HepG2 (cell line): ENCODE measurements around the gene TBATA. TPM values are rescaled to one million over a fixed set of nuclear protein-coding genes. Genes with fewer than 3 reads are reported as not detected.
A peak's percentile ranks its signal among the peaks of the same experiment; 100 is the strongest.

Experiments
- ARHGAP35 ChIP-seq: sonication (generic); formaldehyde crosslinking; IDR thresholded peaks from 2 replicates; pipeline ENCODE4 v1.9.0; 2022; ENCODE audit warnings: mild to moderate bottlenecking, inconsistent platforms, moderate library complexity, missing genetic modification reagents, borderline replicate concordance
- ARID5B ChIP-seq: IDR thresholded peaks from 2 replicates; pipeline ENCODE4 v1.4.0; 2020; ENCODE audit warnings: mild to moderate bottlenecking, missing genetic modification reagents
- FOXO1 ChIP-seq: sonication (generic); formaldehyde crosslinking; IDR thresholded peaks from 2 replicates; pipeline ENCODE4 v1.4.0; 2020; ENCODE audit warnings: missing genetic modification reagents
- HNF4A ChIP-seq: sonication (generic); formaldehyde crosslinking; IDR thresholded peaks from 2 replicates; pipeline ENCODE4 v1.4.0; 2020; ENCODE audit warnings: missing genetic modification reagents
- MAZ ChIP-seq, 2 experiments: sonication (generic) in 1 of 2; formaldehyde crosslinking in 1 of 2; IDR thresholded peaks; 2 replicates each; pipeline versions ENCODE4 v1.5.0 to v1.6.1; 2012 to 2020; ENCODE audit warnings: low read depth in 2 of 2, mild to moderate bottlenecking in 2 of 2, borderline replicate concordance in 1 of 2, improper control_type of control experiment in 1 of 2, low read length in 1 of 2, missing genetic modification reagents in 1 of 2, moderate library complexity in 1 of 2
- RXRB ChIP-seq: IDR thresholded peaks from 2 replicates; pipeline ENCODE4 v1.6.1; 2016; ENCODE audit warnings: borderline replicate concordance, missing genetic modification reagents, missing compliant biosample characterization
- SCMH1 ChIP-seq: sonication (generic); formaldehyde crosslinking; IDR thresholded peaks from 2 replicates; pipeline ENCODE4 v1.9.0; 2021; ENCODE audit warnings: missing genetic modification reagents, mild to moderate bottlenecking, borderline replicate concordance
- SNAPC5 ChIP-seq: sonication (generic); formaldehyde crosslinking; IDR thresholded peaks from 2 replicates; pipeline ENCODE4 v1.8.1; 2023; ENCODE audit warnings: mild to moderate bottlenecking, missing genetic modification reagents, borderline replicate concordance
- SRSF9 ChIP-seq: fragments of 200-400 bp; formaldehyde crosslinking; IDR thresholded peaks from 2 replicates; pipeline ENCODE4 v1.6.1; 2018; ENCODE audit warnings: borderline replicate concordance, mild to moderate bottlenecking, low read depth, low read length; ENCODE audit not compliant: insufficient read depth, poor library complexity, severe bottlenecking
- TSC22D2 ChIP-seq: sonication (generic); formaldehyde crosslinking; IDR thresholded peaks from 2 replicates; pipeline ENCODE4 v1.5.1; 2020; ENCODE audit warnings: missing genetic modification reagents, mild to moderate bottlenecking, borderline replicate concordance
- ZBTB7B ChIP-seq: sonication (generic); formaldehyde crosslinking; IDR thresholded peaks from 2 replicates; pipeline ENCODE4 v1.4.0; 2020; ENCODE audit warnings: missing genetic modification reagents
- ZNF362 ChIP-seq: sonication (generic); formaldehyde crosslinking; IDR thresholded peaks from 2 replicates; pipeline ENCODE4 v1.4.0; 2020; ENCODE audit warnings: missing genetic modification reagents, mild to moderate bottlenecking, borderline replicate concordance
- ZNF766 ChIP-seq: sonication (generic); formaldehyde crosslinking; IDR thresholded peaks from 2 replicates; pipeline ENCODE4 v1.5.0; 2020; ENCODE audit warnings: missing genetic modification reagents, borderline replicate concordance
- polyA plus RNA-seq, 8 experiments: library from polyadenylated mRNA; depleted of rRNA in 3 of 8; stranded (reverse) in 7 of 8; unstranded in 1 of 8; fragments of >200 nt; fragmentation: Illumina TruSeq in 4 of 8; extraction: Trizol in 4 of 8; gene quantifications; 2 replicates each; pipeline versions ENCODE4 v1.2.1 to v1.2.3, GENCODE V29; 2011 to 2016; ENCODE audit warnings: low read depth in 4 of 8, missing spikeins in 1 of 8, mixed read lengths in 1 of 8; ENCODE audit not compliant: insufficient read depth in 1 of 8
- total RNA-seq, 5 experiments: library from RNA; depleted of rRNA; stranded (reverse); fragments of >200 nt; fragmentation: Illumina TruSeq; extraction: Trizol; gene quantifications; 2 replicates each; pipeline ENCODE4 v1.2.3, GENCODE V29; 2016; ENCODE audit warnings: low read depth in 1 of 5
- TF ChIP-seq, protein P1 (sequence below): sonication (generic); formaldehyde crosslinking; IDR thresholded peaks from 2 replicates; pipeline ENCODE4 v1.5.1; 2020; ENCODE audit warnings: missing genetic modification reagents, mild to moderate bottlenecking, borderline replicate concordance
- TF ChIP-seq, protein P2 (sequence below): sonication (generic); formaldehyde crosslinking; IDR thresholded peaks from 2 replicates; pipeline ENCODE4 v1.4.0; 2020; ENCODE audit warnings: missing genetic modification reagents
- TF ChIP-seq, protein P3 (sequence below): sonication (generic); formaldehyde crosslinking; IDR thresholded peaks from 2 replicates; pipeline ENCODE4 v1.5.1; 2020; ENCODE audit warnings: mild to moderate bottlenecking, moderate library complexity, missing genetic modification reagents

TBATA gene
- total and polyA plus RNA-seq, 2 of the 13 experiments (the other 11 are each of a cell fraction or from before 2014, with no cell fraction given): not detected

DNA sequence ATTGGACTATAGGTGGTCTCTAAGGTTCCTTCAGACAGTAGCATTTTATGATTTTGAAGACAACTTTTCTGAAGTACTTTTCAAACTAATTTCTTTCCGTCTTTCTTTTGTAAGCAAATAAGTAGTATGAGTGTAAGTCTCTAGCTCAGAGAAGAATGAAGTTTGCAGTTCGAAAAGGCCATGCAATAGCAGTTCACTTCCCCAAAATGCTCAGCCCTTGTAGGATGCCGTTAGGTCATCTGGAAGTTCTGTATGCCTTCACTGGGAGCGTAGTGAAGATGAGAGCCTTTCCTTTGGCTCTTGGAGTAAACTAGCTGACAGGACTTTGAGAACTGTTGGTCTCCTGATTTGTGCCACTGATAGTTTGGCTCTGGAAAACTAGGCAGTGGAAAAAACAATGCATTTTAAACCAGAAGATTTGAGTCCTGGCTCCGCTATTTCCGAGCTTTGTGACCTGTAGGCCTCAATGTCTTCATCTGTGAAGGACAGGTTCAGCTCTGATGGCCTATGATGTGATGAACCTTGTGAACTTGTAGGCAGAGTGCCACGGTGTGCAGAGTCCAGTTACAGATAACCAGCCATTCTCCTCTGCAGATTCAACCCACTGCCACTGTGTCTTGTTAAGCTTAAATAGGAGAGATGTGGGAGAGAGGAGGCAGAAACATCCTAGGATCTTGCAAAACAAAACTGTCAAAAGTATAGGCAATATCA lies 49.4 kb upstream of the TBATA start (continued):
- TF ChIP-seq, protein P1, sequence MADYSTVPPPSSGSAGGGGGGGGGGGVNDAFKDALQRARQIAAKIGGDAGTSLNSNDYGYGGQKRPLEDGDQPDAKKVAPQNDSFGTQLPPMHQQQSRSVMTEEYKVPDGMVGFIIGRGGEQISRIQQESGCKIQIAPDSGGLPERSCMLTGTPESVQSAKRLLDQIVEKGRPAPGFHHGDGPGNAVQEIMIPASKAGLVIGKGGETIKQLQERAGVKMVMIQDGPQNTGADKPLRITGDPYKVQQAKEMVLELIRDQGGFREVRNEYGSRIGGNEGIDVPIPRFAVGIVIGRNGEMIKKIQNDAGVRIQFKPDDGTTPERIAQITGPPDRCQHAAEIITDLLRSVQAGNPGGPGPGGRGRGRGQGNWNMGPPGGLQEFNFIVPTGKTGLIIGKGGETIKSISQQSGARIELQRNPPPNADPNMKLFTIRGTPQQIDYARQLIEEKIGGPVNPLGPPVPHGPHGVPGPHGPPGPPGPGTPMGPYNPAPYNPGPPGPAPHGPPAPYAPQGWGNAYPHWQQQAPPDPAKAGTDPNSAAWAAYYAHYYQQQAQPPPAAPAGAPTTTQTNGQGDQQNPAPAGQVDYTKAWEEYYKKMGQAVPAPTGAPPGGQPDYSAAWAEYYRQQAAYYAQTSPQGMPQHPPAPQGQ (CRISPR knock-in tag): no peak
- no peak for TF ChIP-seq TSC22D2
- no peak for TF ChIP-seq ARHGAP35 (CRISPR knock-in tag)
- TF ChIP-seq, protein P2, sequence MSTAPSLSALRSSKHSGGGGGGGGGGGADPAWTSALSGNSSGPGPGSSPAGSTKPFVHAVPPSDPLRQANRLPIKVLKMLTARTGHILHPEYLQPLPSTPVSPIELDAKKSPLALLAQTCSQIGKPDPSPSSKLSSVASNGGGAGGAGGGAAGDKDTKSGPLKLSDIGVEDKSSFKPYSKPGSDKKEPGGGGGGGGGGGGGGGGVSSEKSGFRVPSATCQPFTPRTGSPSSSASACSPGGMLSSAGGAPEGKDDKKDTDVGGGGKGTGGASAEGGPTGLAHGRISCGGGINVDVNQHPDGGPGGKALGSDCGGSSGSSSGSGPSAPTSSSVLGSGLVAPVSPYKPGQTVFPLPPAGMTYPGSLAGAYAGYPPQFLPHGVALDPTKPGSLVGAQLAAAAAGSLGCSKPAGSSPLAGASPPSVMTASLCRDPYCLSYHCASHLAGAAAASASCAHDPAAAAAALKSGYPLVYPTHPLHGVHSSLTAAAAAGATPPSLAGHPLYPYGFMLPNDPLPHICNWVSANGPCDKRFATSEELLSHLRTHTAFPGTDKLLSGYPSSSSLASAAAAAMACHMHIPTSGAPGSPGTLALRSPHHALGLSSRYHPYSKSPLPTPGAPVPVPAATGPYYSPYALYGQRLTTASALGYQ: no peak
- TF ChIP-seq ZNF766 (CRISPR knock-in tag): no peak
- TF ChIP-seq FOXO1 (CRISPR knock-in tag): no peak
- peak; percentile 93 for TF ChIP-seq HNF4A (CRISPR knock-in tag)
- no peak for TF ChIP-seq MAZ (IDR thresholded peaks at IDR 0.05; ENCODE audit: borderline replicate concordance, low read depth, low read length)
- TF ChIP-seq MAZ (CRISPR knock-in tag; IDR thresholded peaks at IDR 0.05; ENCODE audit: low read depth): no peak
- TF ChIP-seq, protein P3, sequence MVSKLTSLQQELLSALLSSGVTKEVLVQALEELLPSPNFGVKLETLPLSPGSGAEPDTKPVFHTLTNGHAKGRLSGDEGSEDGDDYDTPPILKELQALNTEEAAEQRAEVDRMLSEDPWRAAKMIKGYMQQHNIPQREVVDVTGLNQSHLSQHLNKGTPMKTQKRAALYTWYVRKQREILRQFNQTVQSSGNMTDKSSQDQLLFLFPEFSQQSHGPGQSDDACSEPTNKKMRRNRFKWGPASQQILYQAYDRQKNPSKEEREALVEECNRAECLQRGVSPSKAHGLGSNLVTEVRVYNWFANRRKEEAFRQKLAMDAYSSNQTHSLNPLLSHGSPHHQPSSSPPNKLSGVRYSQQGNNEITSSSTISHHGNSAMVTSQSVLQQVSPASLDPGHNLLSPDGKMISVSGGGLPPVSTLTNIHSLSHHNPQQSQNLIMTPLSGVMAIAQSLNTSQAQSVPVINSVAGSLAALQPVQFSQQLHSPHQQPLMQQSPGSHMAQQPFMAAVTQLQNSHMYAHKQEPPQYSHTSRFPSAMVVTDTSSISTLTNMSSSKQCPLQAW (CRISPR knock-in tag): no peak
- no peak for TF ChIP-seq ZBTB7B (CRISPR knock-in tag)
- TF ChIP-seq ARID5B: peak; percentile 44
- no peak for TF ChIP-seq SRSF9
- TF ChIP-seq ZNF362 (CRISPR knock-in tag): no peak
- no peak for TF ChIP-seq SCMH1
- no peak for TF ChIP-seq SNAPC5 (CRISPR knock-in tag)
- TF ChIP-seq RXRB (CRISPR knock-in tag): 0 out of 2 replicates have a peak, but pooled peaks have one; percentile 10
